Mucosa of stomach (tissue), 1 donor: ENCODE measurements around the gene CPTP.

Experiments used
- H3K27me3 ChIP-seq: one replicate; pipeline ENCODE4 v1.7.0; 2013; ENCODE audit warnings: mild to moderate bottlenecking, low read length; ENCODE audit not compliant: control insufficient read depth, insufficient read depth
- H3K36me3 ChIP-seq: one replicate; pipeline ENCODE4 v1.7.0; 2013; ENCODE audit warnings: low read length; ENCODE audit not compliant: control insufficient read depth, insufficient read depth
- H3K4me1 ChIP-seq: one replicate; pipeline ENCODE4 v1.7.0; 2013; ENCODE audit warnings: mild to moderate bottlenecking, low read length; ENCODE audit not compliant: control insufficient read depth, insufficient read depth
- H3K4me3 ChIP-seq: one replicate; pipeline ENCODE4 v1.7.0; 2013; ENCODE audit warnings: low read length
- H3K9ac ChIP-seq: one replicate; pipeline ENCODE4 v1.7.0; 2013; ENCODE audit warnings: mild to moderate bottlenecking, low read length, moderate library complexity
- H3K9me3 ChIP-seq: one replicate; pipeline ENCODE4 v1.7.0; 2013; ENCODE audit warnings: mild to moderate bottlenecking, low read length, moderate library complexity; ENCODE audit not compliant: control insufficient read depth
- donor health status: Pancreatic carcinoma.

Gene CPTP

GRCh38 chr1:1377540-1378205, 53.1 kb downstream of the CPTP start:
- no peaks in the 10 kb centered on the region for H3K36me3 ChIP-seq
- H3K9me3 ChIP-seq, result no peaks in the 10 kb centered on the region
- H3K4me1 ChIP-seq, result peaks cover 18% of the 10 kb centered on the region
- no peak overlapping the region for H3K9ac ChIP-seq
- H3K4me3 ChIP-seq, result no peak overlapping the region
- no peaks in the 10 kb centered on the region for H3K27me3 ChIP-seq
